Keratinocyte (primary cell): ENCODE data around the gene ARFRP1. TPM values are rescaled to one million over a fixed set of nuclear protein-coding genes. Genes with fewer than 3 reads are reported as not detected.
A peak's percentile ranks its signal among the peaks of the same experiment; 100 is the strongest.

Experiments used
- DNase-seq: peaks from one replicate; pipeline ENCODE4 v3.0.0-alpha.2; 2011; ENCODE audit warnings: low read depth, missing footprints, low spot score
- FAIRE-seq: peaks from 2 replicates; lab custom pipeline; 2011; peaks lifted over from hg19 to GRCh38; lab: Jason Lieb, UNC
- H2AFZ ChIP-seq: 2 replicates; pipeline ENCODE4 v1.6.0; 2012; ENCODE audit warnings: low read length, control low read depth, inconsistent platforms; ENCODE audit not compliant: control insufficient read depth
- H3K27ac ChIP-seq: 2 replicates; pipeline ENCODE4 v1.5.1; 2011; ENCODE audit warnings: low read length; ENCODE audit not compliant: control insufficient read depth, insufficient read depth
- H3K27me3 ChIP-seq: 3 replicates; pipeline ENCODE4 v1.6.0; 2011; ENCODE audit warnings: low read length; ENCODE audit not compliant: control insufficient read depth, insufficient read depth; ENCODE audit errors: extremely low read depth
- H3K36me3 ChIP-seq, 2 experiments: 2 replicates in 1 of 2; 3 replicates in 1 of 2; pipeline ENCODE4 v1.5.1; 2011; ENCODE audit warnings: low read length in 2 of 2, mild to moderate bottlenecking in 1 of 2; ENCODE audit not compliant: control insufficient read depth in 2 of 2, insufficient read depth in 2 of 2; ENCODE audit errors: extremely low read depth in 1 of 2
- H3K4me1 ChIP-seq: 3 replicates; pipeline ENCODE4 v1.5.1; 2011; ENCODE audit warnings: low read length; ENCODE audit not compliant: control insufficient read depth, insufficient read depth; ENCODE audit errors: extremely low read depth
- H3K4me2 ChIP-seq: 3 replicates; pipeline ENCODE4 v1.6.0; 2011; ENCODE audit warnings: low read depth, low read length; ENCODE audit not compliant: control insufficient read depth, insufficient read depth; ENCODE audit errors: extremely low read depth
- H3K4me3 ChIP-seq, 3 experiments: fragments of 200-600 bp in 1 of 3; sonication (generic) in 1 of 3; 2 replicates in 2 of 3; 3 replicates in 1 of 3; pipeline ENCODE4 v1.5.1; 2011 to 2016; ENCODE audit warnings: low read length in 3 of 3, mild to moderate bottlenecking in 3 of 3, control low read depth in 2 of 3, inconsistent platforms in 1 of 3, low read depth in 1 of 3, mixed read lengths in 1 of 3, mixed run types in 1 of 3, moderate library complexity in 1 of 3; ENCODE audit not compliant: control insufficient read depth in 2 of 3, insufficient read depth in 2 of 3; ENCODE audit errors: extremely low read depth in 1 of 3
- H3K79me2 ChIP-seq: 2 replicates; pipeline ENCODE4 v1.6.0; 2012; ENCODE audit warnings: low read length; ENCODE audit not compliant: control insufficient read depth, insufficient read depth
- H3K9ac ChIP-seq: 3 replicates; pipeline ENCODE4 v1.6.0; 2011; ENCODE audit warnings: low read length; ENCODE audit not compliant: control insufficient read depth, insufficient read depth; ENCODE audit errors: extremely low read depth
- H3K9me1 ChIP-seq: 3 replicates; pipeline ENCODE4 v1.6.0; 2011; ENCODE audit warnings: low read length; ENCODE audit not compliant: control insufficient read depth, insufficient read depth; ENCODE audit errors: extremely low read depth
- H3K9me3 ChIP-seq: 2 replicates; pipeline ENCODE4 v1.5.1; 2012; ENCODE audit warnings: low read depth, low read length; ENCODE audit not compliant: control insufficient read depth
- H4K20me1 ChIP-seq: 3 replicates; pipeline ENCODE4 v1.6.0; 2011; ENCODE audit warnings: low read length; ENCODE audit not compliant: control insufficient read depth, insufficient read depth; ENCODE audit errors: extremely low read depth
- EZH2 ChIP-seq: IDR thresholded peaks from one replicate; pipeline ENCODE4 v1.6.1; 2012; ENCODE audit warnings: inconsistent platforms, mild to moderate bottlenecking, low read length, moderate library complexity
- dilution Hi-C: fragments of 300-500 bp; cut with MboI; formaldehyde crosslinking; loops from one replicate; pipeline ENCODE4 v1.7.0; 2020; ENCODE audit warnings: low sequenced_read_pairs; ENCODE audit not compliant: extremely low pct_ligation_motif_present
- polyA plus RNA-seq, 5 experiments: library from polyadenylated mRNA; depleted of rRNA in 3 of 5; stranded (reverse) in 3 of 5; stranded (forward) in 1 of 5; unstranded in 1 of 5; fragments of >200 nt; gene quantifications; 1 replicate in 1 of 5; 2 replicates in 3 of 5; 3 replicates in 1 of 5; pipeline versions ENCODE4 v1.2.1 to v1.2.3, GENCODE V29; 2011 to 2012; ENCODE audit warnings: missing spikeins in 2 of 5, low read depth in 1 of 5, low replicate concordance in 1 of 5
- TF ChIP-seq, protein P1 (sequence below), 3 experiments: IDR thresholded peaks in 1 of 3; conservative IDR thresholded peaks in 1 of 3; optimal IDR thresholded peaks in 1 of 3; 2 replicates in 2 of 3; 3 replicates in 1 of 3; pipeline versions ENCODE3 to v1.5.1; 2011; ENCODE audit warnings: low read length in 3 of 3, mild to moderate bottlenecking in 3 of 3, moderate library complexity in 2 of 3, control low read depth in 1 of 3, inconsistent platforms in 1 of 3; ENCODE audit not compliant: insufficient read depth in 2 of 3; ENCODE audit errors: extremely low read depth in 1 of 3

Gene ARFRP1
- polyA plus RNA-seq, 1 donor (not counting 4 experiments of a cell fraction or from before 2014, with no cell fraction given), result 30.4 TPM

DNA sequence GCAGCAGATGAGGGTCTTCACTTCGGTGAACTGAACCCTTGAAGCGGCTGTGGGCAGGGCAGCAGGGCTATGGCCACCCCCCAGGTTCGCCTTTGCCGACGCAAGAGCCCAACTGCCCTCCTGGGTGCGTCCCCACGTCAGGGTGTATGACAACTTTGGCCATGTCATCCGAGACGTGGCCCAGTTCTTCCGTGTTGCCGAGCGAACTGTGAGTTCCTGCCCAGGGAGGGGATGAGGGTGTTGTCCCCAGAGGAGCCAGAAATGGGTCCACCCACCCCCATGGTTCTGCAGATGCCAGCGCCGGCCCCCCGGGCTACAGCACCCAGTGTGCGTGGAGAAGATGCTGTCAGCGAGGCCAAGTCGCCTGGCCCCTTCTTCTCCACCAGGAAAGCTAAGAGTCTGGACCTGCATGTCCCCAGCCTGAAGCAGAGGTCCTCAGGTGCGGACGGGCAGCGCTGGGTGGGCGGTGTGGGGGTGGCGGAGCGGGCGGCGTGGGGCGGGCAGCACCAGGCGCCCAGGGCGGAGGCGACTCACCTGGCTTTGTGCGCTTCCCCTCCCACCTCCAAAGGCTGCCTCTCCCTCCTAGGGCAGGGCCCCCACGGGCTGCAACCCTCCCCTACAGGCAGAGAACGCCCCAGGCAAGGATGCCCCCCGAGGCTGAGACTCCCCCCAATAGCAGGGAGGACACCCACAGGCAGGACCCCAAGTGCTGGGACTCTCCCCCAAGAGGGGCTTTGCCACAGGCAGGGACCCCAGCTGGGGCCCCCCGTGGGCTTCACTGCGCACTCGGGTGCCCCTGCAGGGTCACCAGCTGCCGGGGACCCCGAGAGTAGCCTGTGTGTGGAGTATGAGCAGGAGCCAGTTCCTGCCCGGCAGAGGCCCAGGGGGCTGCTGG lies 17.5 kb downstream of the ARFRP1 start:
- TF ChIP-seq, protein P1, sequence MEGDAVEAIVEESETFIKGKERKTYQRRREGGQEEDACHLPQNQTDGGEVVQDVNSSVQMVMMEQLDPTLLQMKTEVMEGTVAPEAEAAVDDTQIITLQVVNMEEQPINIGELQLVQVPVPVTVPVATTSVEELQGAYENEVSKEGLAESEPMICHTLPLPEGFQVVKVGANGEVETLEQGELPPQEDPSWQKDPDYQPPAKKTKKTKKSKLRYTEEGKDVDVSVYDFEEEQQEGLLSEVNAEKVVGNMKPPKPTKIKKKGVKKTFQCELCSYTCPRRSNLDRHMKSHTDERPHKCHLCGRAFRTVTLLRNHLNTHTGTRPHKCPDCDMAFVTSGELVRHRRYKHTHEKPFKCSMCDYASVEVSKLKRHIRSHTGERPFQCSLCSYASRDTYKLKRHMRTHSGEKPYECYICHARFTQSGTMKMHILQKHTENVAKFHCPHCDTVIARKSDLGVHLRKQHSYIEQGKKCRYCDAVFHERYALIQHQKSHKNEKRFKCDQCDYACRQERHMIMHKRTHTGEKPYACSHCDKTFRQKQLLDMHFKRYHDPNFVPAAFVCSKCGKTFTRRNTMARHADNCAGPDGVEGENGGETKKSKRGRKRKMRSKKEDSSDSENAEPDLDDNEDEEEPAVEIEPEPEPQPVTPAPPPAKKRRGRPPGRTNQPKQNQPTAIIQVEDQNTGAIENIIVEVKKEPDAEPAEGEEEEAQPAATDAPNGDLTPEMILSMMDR (optimal IDR thresholded peaks at IDR 0.05 in 1 of 3, IDR thresholded peaks at IDR 0.05 in 1 of 3, conservative IDR thresholded peaks at IDR 0.05 in 1 of 3; ENCODE audit: extremely low read depth in 1 of 3, insufficient read depth in 2 of 3, low read length in 3 of 3), result no peak
- TF ChIP-seq EZH2, result no peak
- Histone ChIP-seq H3K27me3 (no peaks in the 10 kb centered on the region), H3K9me3 (no peaks in the 10 kb centered on the region), H2AFZ (no peak overlapping the region), H3K4me2 (no peak overlapping the region), H3K4me1 (peaks cover 30% of the 10 kb centered on the region), H3K9ac (no peak overlapping the region), H3K79me2 (no peaks in the 10 kb centered on the region), H4K20me1 (no peaks in the 10 kb centered on the region), H3K4me3 (no peak overlapping the region), H3K9me1 (no peaks in the 10 kb centered on the region), H3K36me3 (no peaks in the 10 kb centered on the region), H3K27ac (no peak overlapping the region)
- dilution Hi-C loops, result no loop called here
- DNase-seq, result no peak
- FAIRE-seq, result no peak

DNA sequence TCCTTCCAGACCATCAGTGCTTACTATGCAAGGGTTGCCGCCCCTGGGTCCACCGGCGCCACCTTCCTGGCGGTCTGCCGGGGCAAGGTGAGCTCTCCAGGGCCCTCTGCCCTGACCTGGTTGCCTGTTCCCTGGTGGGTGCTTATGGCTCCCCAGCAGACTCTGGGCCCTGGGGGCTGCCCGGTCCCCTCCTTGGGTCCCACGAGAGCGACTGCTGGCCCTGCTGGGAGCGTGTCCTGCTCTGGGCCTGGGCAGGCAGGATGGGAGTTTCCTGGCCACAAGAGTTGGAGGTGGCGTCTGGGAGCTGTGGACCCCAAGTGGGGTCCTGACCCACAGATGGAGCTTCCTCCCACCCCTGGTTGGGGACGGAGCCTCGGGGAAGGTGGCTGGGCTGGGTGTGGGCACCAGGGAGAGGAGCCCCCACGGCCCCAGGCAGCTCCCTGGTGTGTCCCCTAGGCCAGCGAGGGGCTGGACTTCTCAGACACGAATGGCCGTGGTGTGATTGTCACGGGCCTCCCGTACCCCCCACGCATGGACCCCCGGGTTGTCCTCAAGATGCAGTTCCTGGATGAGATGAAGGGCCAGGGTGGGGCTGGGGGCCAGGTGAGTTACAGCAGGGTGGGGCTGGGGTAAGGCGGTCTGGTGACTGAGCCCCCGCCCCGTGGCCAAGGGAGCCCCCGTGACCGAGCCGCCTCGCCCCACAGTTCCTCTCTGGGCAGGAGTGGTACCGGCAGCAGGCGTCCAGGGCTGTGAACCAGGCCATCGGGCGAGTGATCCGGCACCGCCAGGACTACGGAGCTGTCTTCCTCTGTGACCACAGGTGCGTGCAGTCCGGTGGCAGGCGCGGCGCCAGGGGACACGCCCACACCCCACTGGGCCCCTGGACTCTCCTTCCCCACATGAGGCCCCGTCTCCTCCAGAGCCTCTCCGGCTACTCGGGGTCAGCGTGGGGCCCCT lies 18.5 kb downstream of the ARFRP1 start:
- H3K9ac ChIP-seq, result no peak overlapping the region
- no peak overlapping the region for H3K27ac ChIP-seq
- no peaks in the 10 kb centered on the region for H3K27me3 ChIP-seq
- H3K9me3 ChIP-seq, result no peaks in the 10 kb centered on the region
- H2AFZ ChIP-seq, result no peak overlapping the region
- H3K79me2 ChIP-seq, result no peaks in the 10 kb centered on the region
- H3K4me1 ChIP-seq, result peaks cover 22% of the 10 kb centered on the region
- no peak overlapping the region for H3K4me2 ChIP-seq
- no peaks in the 10 kb centered on the region for H4K20me1 ChIP-seq
- H3K9me1 ChIP-seq, result no peaks in the 10 kb centered on the region
- no peaks in the 10 kb centered on the region for H3K36me3 ChIP-seq
- DNase-seq (no peak), FAIRE-seq (no peak)
- no peak overlapping the region for H3K4me3 ChIP-seq
- dilution Hi-C loops, result no loop called here
- TF ChIP-seq, protein P1 (optimal IDR thresholded peaks at IDR 0.05 in 1 of 3, IDR thresholded peaks at IDR 0.05 in 1 of 3, conservative IDR thresholded peaks at IDR 0.05 in 1 of 3; ENCODE audit: extremely low read depth in 1 of 3, insufficient read depth in 2 of 3, low read length in 3 of 3), result peak in 1 of 3 experiments; percentile 6
- no peak for TF ChIP-seq EZH2
